ENCODE results near the gene IL12B. TPM values are rescaled to one million over a fixed set of nuclear protein-coding genes. Genes with fewer than 3 reads are reported as not detected.

Gene IL12B
- total RNA-seq, 2 experiments from 2014 or later = not detected

DNA sequence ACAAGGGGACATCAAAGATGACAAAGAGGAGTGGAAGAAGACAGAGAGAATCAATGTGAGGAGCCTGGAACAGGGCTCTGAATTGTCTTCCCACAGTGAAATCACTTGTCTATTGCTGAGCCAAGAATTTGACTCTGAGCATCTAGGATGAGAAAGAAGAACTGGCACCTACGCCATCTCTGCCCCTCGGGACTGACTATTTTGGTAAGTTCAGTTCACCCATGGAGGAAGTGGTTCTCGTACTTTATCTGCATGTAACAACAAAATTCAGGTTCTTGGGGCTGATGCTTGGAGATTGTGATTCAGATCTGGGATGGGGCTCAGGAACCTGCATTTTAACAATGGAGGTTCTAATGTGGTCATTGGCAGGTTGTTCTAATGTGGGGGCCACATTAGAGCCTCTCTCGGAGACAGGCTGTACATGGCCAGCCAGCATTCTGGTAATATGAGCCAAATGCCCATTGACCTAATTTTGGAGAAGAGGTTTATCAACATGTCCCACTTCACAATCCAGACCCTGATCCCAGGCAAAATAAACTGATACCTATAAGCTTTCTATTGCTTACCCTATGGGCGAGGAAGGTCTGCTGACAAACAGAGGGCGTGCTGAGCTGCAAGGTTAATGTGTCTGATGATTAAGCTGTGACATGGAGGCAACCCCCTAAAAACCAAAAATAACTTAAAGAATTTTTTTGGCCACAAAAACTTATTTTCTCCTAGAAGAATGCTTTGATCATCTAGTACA is 2.7 kb upstream of the IL12B start:
- Mint-ChIP-seq H3K36me3 (ENCODE audit: low read depth) (peaks cover 7% of the 10 kb centered on the region), H3K4me3 (no peak overlapping the region), H3K27me3 (ENCODE audit: low read depth) (peaks cover 16% of the 10 kb centered on the region), H3K27ac (no peak overlapping the region), H3K4me1 (ENCODE audit: low read depth) (peaks cover 49% of the 10 kb centered on the region), H3K9me3 (ENCODE audit: insufficient read depth) (no peaks in the 10 kb centered on the region)
- no peak for ATAC-seq
- no peak for DNase-seq
- POLR2A ChIA-PET = no interaction called here
- CTCF ChIA-PET = interaction anchor here (1.2 to 1.8 kb wide), 7 partner anchors 10 to 654 kb away, joined by 3 to 13 read pairs (median 4); no protein-coding TSS in a partner anchor

DNA sequence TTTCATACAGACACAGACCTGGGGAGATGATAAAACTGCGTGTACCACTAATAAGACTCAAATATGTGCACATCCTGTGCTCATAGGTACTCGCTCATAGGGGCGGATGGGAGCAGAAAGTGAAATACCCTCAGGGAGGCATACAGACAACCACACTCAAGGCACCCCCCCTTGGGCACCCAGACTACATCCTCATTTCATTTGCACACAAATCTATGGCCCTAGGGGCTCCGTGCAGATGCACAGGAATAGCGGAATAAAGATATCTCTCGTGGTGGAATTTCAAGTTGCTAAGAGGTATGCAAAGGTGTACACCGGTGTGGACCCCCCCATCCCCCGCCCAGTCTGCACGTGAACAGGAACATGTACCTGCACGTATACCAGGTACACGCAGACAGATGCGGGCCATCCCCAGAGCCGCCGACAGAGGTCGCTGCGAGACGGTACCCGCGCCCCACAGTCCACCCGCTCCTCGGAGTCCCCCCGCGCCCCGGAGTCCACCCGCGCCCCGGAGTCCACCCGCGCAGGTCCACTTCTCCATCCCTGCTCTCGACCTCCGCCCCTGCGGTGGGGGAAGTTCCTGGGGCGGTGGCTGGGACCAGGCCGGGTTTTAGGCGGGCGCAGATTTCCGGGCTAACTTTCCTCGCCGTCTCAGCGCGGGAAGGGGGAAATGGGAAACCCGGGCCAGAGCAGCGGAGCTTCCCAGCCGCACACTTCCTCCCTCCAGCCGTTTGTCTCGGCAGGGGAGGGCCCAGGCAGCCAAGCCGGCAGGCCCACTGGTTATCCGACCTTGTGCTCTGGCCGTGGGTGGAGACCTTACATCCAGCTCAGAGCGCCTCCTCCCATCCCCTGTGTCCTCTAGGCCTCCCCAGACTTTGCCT is 1.0 kb upstream of the IL12B start:
- POLR2A ChIA-PET = no interaction called here
- ATAC-seq = peak; percentile 92

DNA sequence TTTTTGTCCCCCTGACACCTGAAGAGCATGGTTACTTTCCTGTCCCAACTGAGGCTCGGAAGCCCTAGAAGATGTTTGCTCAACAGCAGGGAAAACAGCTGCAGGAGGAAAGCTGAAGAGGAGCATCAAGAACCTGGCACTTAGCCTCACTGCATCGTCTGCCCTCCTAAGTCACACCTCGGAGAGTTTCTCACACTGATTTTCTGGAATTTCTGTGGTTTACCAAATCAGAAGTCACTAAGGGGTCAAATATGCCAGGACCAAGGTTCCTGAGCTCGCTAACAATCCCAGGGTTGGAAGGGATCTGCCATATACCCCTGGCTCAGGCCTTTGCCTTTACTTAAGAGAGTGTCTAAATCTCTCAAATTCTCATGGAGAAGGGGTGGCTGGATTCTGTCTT is 5.3 kb downstream of the IL12B start:
- Mint-ChIP-seq H3K27me3 (ENCODE audit: low read depth) (peaks cover 30% of the 10 kb centered on the region), H3K4me3 (no peak overlapping the region), H3K9me3 (ENCODE audit: insufficient read depth) (no peaks in the 10 kb centered on the region), H3K36me3 (ENCODE audit: low read depth) (no peaks in the 10 kb centered on the region), H3K27ac (no peak overlapping the region), H3K4me1 (ENCODE audit: low read depth) (no peaks in the 10 kb centered on the region)
- no peak for DNase-seq
- ChIA-PET POLR2A (no interaction called here), CTCF (interaction anchor here (1.0 to 1.7 kb wide), 3 partner anchors 8 to 662 kb away, joined by 3 to 5 read pairs (median 3); no protein-coding TSS in a partner anchor)
- ATAC-seq = no peak

More for the DNA sequence above, 1.0 kb upstream of the IL12B start:
- no peaks in the 10 kb centered on the region for H3K9me3 Mint-ChIP-seq (ENCODE audit: insufficient read depth)
- peak; percentile 81 for DNase-seq
- H3K27me3 Mint-ChIP-seq (ENCODE audit: low read depth) = peaks cover 26% of the 10 kb centered on the region
- H3K27ac Mint-ChIP-seq = peak overlapping the region; percentile 73
- H3K4me3 Mint-ChIP-seq = peak overlapping the region; percentile 62
- CTCF ChIA-PET = interaction anchor here (0.7 to 1.8 kb wide), 13 partner anchors 10 to 656 kb away, joined by 3 to 13 read pairs (median 4); no protein-coding TSS in a partner anchor
- no peaks in the 10 kb centered on the region for H3K36me3 Mint-ChIP-seq (ENCODE audit: low read depth)
- peaks cover 33% of the 10 kb centered on the region for H3K4me1 Mint-ChIP-seq (ENCODE audit: low read depth)

DNA sequence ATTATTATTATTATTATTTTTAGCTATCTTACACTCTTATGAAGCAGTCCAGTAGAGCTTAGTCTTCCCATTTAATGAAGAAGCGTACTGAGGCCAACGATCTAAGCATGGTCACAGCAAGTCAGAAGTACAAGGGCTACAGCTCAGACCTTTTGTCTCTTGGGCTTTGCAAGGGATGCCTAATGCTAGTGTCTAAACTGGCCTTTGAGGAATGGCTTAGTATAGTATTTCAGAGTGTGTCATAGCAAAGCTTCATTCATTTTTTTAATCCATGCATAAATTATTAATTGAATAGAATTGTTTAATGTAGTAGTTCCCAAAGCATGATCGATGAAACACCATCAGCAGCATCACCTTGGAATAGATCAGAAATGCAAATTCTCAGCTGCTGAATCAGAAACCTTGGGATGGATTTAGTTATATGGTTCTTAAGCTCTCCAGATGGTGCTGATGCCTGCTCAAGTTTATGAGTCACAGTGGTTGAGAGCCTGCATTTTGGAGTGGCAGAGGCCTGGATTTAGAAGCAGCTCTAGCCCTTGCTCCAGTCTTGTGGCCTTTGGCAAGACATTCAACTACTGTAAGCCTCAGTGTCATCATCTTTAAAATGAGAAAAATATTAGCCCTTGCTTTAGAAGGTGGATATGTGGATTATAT is 6.1 kb downstream of the IL12B start:
- Mint-ChIP-seq H3K4me1 (ENCODE audit: low read depth) (no peaks in the 10 kb centered on the region), H3K36me3 (ENCODE audit: low read depth) (no peaks in the 10 kb centered on the region), H3K27me3 (ENCODE audit: low read depth) (peaks cover 29% of the 10 kb centered on the region), H3K9me3 (ENCODE audit: insufficient read depth) (no peaks in the 10 kb centered on the region), H3K27ac (no peak overlapping the region), H3K4me3 (no peak overlapping the region)
- DNase-seq (no peak), ATAC-seq (no peak)
- ChIA-PET POLR2A (no interaction called here), CTCF (interaction anchor here (0.7 to 1.0 kb wide), 2 partner anchors 13 to 663 kb away, joined by 3 read pairs; no protein-coding TSS in a partner anchor)

DNA sequence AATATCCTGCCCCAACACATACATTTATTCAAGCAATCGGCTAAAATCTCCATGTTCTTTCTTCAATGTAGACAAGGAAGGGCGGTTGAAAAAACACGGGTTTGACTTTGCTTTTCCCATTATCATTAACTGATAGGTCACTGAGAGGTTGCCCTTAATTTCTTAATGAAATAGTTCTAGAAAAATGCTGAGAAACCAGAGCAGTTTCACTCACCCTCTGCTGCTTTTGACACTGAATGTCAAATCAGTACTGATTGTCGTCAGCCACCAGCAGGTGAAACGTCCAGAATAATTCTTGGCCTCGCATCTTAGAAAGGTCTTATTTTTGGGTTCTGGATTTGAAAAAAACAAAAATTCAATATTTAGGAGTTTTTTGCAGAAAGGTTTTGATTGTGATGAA is 8.1 kb downstream of the IL12B start:
- Mint-ChIP-seq H3K36me3 (ENCODE audit: low read depth) (no peaks in the 10 kb centered on the region), H3K9me3 (ENCODE audit: insufficient read depth) (no peaks in the 10 kb centered on the region), H3K4me3 (no peak overlapping the region), H3K27me3 (ENCODE audit: low read depth) (peaks cover 24% of the 10 kb centered on the region), H3K4me1 (ENCODE audit: low read depth) (no peaks in the 10 kb centered on the region), H3K27ac (no peak overlapping the region)
- DNase-seq (no peak), ATAC-seq (no peak)
- CTCF ChIA-PET = interaction anchor here (2.9 kb wide), 1 partner anchor 165 kb away, joined by 11 read pairs; no protein-coding TSS in a partner anchor
- POLR2A ChIA-PET = no interaction called here

DNA sequence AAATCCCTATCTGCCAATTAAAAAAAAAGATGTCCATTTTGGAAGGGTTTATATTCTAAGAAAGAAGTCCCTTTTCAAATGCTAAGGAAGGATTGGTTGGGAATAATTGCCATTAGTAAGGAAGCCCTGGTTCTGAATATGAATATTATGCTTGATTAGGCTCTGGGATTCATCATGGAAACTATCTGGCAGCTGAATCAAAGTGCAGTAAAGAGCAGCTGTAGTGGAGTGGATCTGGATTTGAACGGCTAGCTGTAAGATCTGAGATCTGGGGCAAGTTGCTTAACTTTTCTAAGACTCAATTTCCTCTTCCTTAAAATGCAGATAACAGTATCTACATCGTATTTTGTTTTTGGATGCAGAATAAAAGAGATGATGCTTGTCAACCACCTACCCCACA is 10.5 kb downstream of the IL12B start:
- H3K4me1 Mint-ChIP-seq (ENCODE audit: low read depth) = no peaks in the 10 kb centered on the region
- H3K27me3 Mint-ChIP-seq (ENCODE audit: low read depth) = peaks cover 17% of the 10 kb centered on the region
- POLR2A ChIA-PET = no interaction called here
- H3K27ac Mint-ChIP-seq = no peak overlapping the region
- CTCF ChIA-PET = interaction anchor here (0.6 kb wide), 1 partner anchor 163 kb away, joined by 3 read pairs; no protein-coding TSS in a partner anchor
- DNase-seq (no peak), ATAC-seq (no peak)
- H3K4me3 Mint-ChIP-seq = no peak overlapping the region
- no peaks in the 10 kb centered on the region for H3K9me3 Mint-ChIP-seq (ENCODE audit: insufficient read depth)
- H3K36me3 Mint-ChIP-seq (ENCODE audit: low read depth) = no peaks in the 10 kb centered on the region

DNA sequence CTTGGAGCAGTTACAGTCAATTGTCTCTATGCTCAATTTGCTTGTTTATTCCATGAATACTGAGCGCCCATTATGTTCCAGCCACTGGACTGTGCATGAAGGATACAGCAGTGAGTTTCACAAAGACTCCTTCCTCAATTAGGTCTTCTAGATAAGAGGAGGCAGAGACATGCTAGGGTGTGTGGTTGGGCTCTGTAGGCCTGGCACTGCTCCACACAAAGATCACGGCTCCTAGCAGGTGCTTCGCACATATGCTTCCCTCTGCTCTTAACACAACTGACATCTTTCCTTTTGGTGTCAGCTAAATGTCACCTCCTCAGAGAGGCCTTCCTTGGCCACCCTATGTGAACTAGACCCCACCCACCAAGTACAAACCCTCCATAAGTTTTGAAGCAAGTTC is 10.9 kb downstream of the IL12B start:
- ChIA-PET POLR2A (no interaction called here), CTCF (interaction anchor here (0.6 to 5.5 kb wide), 3 partner anchors 13 to 163 kb away, joined by 3 to 83 read pairs (median 13); no protein-coding TSS in a partner anchor)
- no peak for ATAC-seq
- H3K9me3 Mint-ChIP-seq (ENCODE audit: insufficient read depth) = no peaks in the 10 kb centered on the region
- H3K4me1 Mint-ChIP-seq (ENCODE audit: low read depth) = no peaks in the 10 kb centered on the region
- H3K4me3 Mint-ChIP-seq = no peak overlapping the region
- H3K36me3 Mint-ChIP-seq (ENCODE audit: low read depth) = no peaks in the 10 kb centered on the region
- H3K27ac Mint-ChIP-seq = no peak overlapping the region
- no peak for DNase-seq
- H3K27me3 Mint-ChIP-seq (ENCODE audit: low read depth) = peaks cover 13% of the 10 kb centered on the region

DNA sequence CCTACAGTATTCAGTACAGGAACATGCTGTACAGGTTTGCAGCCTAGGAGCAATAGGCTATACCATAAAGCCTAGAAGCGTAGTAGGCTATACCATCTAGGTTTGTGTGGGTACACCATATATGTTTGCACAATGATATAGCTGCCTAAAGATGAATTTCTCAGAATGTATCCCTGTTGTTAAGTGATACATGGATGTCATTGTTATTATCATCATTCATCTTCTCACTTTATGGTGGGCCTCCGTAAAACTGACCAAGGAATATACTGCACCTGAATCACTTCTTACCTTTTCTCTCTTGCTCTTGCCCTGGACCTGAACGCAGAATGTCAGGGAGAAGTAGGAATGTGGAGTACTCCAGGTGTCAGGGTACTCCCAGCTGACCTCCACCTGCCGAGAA is 11.8 kb downstream of the IL12B start:
- Mint-ChIP-seq H3K27ac (no peak overlapping the region), H3K4me1 (ENCODE audit: low read depth) (no peaks in the 10 kb centered on the region), H3K9me3 (ENCODE audit: insufficient read depth) (no peaks in the 10 kb centered on the region), H3K4me3 (no peak overlapping the region), H3K36me3 (ENCODE audit: low read depth) (no peaks in the 10 kb centered on the region), H3K27me3 (ENCODE audit: low read depth) (peaks cover 15% of the 10 kb centered on the region)
- POLR2A ChIA-PET = interaction anchor here (0.6 kb wide), 1 partner anchor 147 kb away, joined by 3 read pairs; no protein-coding TSS in a partner anchor
- ATAC-seq (no peak), DNase-seq (no peak)
- CTCF ChIA-PET = interaction anchor here (2.6 to 5.5 kb wide), 4 partner anchors 14 to 162 kb away, joined by 11 to 83 read pairs (median 23); no protein-coding TSS in a partner anchor

DNA sequence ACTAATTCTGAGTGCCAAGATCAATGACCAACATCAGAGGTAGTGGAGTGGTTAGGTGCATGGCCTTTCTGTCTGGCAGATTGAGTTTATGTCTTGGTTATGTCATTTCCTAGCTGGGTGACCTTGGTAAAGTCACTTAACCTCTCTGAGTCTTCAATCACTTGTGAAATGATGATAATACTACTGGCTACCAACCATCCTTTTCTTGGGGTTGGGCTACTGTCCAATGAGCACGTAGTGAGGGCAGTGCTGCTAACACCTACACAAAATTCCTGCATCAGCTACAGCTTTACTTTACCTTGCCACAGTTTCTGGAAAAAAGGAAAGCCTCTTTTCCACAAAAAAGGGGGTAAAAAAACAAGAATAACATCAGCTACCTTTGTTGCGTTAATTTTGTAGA is 12.4 kb downstream of the IL12B start:
- CTCF ChIA-PET = interaction anchor here (0.9 to 5.5 kb wide), 15 partner anchors 8 to 647 kb away, joined by 3 to 83 read pairs (median 5); no protein-coding TSS in a partner anchor
- H3K4me1 Mint-ChIP-seq (ENCODE audit: low read depth) = no peaks in the 10 kb centered on the region
- POLR2A ChIA-PET = interaction anchor here (0.6 kb wide), 1 partner anchor 147 kb away, joined by 3 read pairs; no protein-coding TSS in a partner anchor
- H3K27me3 Mint-ChIP-seq (ENCODE audit: low read depth) = peaks cover 20% of the 10 kb centered on the region
- H3K27ac Mint-ChIP-seq = no peak overlapping the region
- no peaks in the 10 kb centered on the region for H3K36me3 Mint-ChIP-seq (ENCODE audit: low read depth)
- DNase-seq = no peak
- no peak overlapping the region for H3K4me3 Mint-ChIP-seq
- H3K9me3 Mint-ChIP-seq (ENCODE audit: insufficient read depth) = no peaks in the 10 kb centered on the region
- no peak for ATAC-seq

DNA sequence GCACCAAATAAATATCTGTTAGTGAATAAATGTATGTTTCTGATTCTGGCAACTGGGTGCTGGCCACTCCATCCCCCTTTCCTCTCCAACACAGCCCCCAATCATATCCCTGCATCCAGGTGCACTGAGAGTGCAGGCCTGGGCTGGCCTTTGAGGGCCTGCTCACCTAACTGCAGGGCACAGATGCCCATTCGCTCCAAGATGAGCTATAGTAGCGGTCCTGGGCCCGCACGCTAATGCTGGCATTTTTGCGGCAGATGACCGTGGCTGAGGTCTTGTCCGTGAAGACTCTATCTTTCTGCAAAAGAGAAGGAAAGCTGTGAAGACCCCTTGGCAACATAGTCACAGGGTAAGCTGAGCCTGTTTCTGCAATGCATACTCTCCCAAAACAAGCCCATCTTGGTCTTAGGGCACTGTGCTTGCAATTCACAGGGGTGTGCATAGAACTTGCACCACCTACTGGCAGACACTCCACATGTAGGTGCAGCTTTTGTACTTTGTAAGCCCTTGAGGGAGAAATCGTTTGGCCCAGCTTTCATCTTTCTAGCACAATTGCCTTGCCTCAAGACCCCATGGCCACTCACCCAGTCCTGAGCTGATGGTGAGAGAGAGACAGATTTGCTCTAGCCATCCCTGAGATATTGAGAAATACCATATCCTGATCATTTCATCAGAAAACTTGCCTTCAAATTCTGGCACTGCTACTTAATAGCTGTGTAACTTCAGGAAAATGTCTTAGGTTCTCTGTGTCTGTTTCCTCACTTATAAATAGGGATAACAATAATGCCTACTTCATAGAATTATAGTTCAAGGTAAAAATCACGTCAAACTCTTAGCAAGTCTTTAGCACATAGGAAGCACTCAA is 13.5 kb downstream of the IL12B start:
- Mint-ChIP-seq H3K4me3 (no peak overlapping the region), H3K4me1 (ENCODE audit: low read depth) (no peaks in the 10 kb centered on the region), H3K9me3 (ENCODE audit: insufficient read depth) (no peaks in the 10 kb centered on the region), H3K27me3 (ENCODE audit: low read depth) (peaks cover 20% of the 10 kb centered on the region), H3K36me3 (ENCODE audit: low read depth) (no peaks in the 10 kb centered on the region), H3K27ac (no peak overlapping the region)
- ChIA-PET CTCF (interaction anchor here (0.6 to 5.5 kb wide), 33 partner anchors 9 to 648 kb away, joined by 3 to 83 read pairs (median 4); partner anchors contain the start of gene IL12B), POLR2A (no interaction called here)
- peak; percentile 69 for DNase-seq
- ATAC-seq = peak; percentile 74

All from activated CD8-positive, alpha-beta T cell treated with anti-CD3 and anti-CD28 coated beads, Interleukin-2, amount 10 ng/mL, durations not matched to agents 7 days and 5 days (primary cell).